ENCODE results near the gene ERVW-1.
"Not testable (repeated sequence)": the region's sequence is repeated elsewhere in the genome, so short reads cannot be mapped to it uniquely, and the experiment has no call there.

The ERVW-1 gene

DNA sequence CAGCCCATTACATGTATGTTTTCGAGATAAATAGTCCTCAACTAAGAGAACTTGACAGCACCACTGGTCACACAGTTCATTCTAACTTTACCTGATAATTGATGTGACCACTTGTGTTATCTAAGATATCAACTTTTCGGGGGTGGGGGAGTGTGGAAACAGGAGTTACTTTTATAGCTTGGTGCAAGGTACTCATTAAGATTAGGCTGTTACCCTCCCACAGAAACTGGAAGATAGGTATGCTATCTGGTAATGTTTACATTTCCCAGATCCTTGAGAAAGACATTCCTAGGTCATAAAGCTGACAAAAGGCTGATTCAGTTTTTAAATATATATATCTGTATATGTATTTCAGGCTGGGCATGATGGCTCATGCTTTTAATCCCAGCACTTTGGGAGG, 11.1 kb downstream of the ERVW-1 start:
- no peak for DNase-seq

DNA sequence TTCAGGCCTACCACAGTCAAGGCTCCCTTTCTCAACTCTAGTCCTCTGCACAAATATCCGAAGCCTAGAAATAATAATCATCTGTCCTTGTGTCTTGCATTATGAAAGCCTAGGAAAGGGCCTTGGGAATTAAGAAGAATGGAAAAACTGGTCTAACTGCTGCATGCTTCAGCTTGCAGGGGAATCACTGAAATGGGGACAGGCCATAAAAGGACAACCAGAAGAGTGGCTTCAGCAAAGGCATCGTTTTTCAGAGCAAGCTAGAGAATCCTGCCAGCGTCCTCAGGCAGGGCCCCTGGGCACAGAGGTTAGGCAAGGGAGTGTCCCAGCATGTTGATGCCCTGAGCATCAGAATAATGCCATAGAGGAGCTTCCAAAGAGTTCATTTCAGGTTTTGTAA, 13.2 kb downstream of the ERVW-1 start:
- no peak for DNase-seq

DNA sequence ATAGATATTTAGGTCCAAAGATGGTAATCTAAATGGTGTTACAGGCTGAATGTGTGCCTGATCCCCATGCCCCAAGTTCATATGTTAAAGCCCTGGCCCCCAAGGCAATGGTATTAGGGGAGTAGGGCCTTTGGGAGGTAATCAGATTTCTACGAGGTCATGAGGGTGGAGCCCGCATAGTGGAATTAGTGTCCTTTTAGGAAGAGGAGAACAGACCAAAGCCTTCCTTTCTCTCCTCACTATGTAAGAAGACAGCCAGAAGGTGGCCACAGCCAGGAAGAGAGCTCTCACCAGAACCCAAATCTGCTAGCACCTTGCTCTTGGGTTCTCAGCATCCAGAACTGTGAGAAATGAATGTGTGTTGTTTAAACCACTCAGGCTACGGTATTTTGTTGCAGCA, 15.2 kb downstream of the ERVW-1 start:
- no peak for DNase-seq

DNA sequence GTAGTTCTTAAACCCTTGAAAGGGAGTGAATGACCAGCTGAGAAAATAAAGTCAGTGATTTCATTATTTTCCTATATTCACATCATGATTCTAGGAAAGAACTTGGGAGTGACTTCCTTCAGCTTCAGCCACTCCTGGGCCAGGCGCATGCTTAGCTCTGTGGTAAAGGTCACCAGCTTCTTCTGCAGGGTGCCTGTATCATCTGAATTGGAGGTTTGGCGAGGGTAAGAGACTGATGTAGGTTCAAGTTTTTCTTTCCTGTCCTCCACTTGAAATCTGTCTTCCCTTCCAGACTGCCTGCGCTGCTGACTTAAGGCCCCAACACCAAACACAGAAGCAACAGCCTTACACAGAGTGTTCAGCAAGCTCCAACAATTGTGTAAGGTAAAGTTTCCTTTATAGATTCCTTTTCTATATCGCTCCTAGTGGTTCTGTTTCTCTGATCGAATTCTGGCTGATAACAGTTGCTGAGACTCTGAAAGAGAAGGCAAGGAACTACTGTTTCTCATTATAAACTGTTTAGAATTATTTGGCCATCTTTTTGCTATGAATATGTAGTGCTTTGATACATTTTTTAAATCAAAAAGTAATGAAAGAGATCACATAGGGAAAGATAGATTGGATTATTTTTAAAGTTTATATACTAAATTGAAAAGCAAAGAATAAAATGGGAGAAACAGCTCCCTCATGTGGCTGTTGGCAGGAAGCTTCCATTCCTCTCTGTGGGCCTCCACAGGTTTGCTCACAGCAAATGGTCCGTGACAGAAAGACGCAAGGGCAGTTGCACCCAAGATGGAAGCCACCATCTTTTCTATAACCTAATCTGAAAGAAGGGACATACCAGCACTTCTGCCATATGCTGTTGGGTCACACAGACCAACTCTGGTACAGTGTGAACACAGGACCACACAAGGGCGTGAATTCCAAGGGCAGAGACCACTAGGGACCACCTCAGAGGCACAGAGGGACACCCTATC, 16.4 kb downstream of the ERVW-1 start:
- peak in 1 of 2 experiments; percentile 49 for DNase-seq

DNA sequence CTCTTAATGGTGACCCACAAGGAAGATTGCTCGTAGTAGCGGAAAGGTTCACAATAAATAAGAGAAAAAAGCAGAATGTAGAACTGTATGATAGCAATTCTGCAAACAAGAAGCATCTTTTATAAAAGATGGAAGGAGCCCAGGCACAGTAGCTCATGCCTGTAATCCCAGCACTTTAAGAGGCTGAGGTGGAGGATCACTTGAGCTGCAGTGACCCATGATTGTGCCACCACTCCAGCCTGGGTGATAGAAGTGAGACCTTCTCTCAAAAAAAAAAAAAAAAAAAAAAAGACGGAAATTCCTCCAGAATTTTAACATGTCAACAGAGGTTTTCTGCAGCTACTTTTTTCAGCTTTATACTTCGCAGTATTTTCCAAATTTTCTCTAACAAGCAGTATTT, 17.2 kb downstream of the ERVW-1 start:
- no peak for DNase-seq

DNA sequence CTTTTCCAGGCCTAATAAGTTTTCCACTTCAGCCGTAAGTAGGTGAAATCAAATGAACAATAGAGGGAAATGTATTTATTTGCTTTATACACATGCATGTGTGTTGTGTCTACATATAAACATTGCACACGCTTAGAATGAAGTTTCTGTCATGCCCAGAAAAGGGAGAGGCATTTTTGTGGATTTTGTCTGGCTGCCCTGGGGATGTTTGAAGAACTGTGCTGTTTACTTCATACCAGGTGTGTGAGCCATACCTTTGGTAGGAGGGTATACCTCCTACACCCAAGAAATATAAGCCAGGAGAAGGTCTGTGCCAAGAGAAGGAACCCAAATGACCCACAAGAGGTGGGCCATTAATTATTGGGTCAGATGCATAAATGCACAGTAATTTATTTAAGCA, 17.6 kb downstream of the ERVW-1 start:
- DNase-seq = no peak

DNA sequence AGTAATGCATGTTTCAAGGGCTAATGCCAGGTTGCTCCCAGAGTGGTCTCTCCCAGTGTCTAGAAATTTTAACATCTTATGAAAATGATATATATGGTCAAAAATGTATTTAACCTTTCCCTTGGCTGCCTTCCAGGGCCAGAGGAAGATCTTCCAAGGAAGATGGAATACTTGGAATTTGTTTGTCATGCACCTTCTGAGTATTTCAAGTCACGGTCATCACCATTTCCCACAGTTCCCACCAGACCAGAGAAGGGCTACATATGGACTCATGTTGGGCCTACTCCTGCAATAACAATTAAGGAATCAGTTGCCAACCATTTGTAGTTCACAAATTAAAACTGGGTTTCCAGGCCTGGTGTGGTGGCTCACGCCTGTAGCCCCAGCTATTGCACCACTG, 21.5 kb downstream of the ERVW-1 start:
- DNase-seq = no peak

DNA sequence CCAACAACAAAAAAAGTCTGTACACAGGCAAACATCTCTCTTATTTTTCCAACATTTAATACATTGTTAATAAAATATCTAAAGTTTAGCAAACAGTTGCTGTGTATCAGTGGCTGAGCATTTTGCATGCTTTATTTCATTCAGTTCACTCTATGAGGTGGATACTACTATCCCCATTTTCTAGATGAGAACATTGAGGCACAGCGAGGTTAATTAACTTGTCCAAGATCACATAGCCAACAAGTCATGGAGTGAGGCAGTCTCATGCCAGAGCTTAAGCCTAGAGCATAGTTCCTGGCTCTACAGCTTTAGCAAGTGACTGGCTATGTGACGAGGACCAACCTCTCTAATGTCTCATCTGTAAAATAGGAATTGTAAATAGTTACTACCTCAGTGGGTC, 26.1 kb downstream of the ERVW-1 start:
- DNase-seq = no peak

DNA sequence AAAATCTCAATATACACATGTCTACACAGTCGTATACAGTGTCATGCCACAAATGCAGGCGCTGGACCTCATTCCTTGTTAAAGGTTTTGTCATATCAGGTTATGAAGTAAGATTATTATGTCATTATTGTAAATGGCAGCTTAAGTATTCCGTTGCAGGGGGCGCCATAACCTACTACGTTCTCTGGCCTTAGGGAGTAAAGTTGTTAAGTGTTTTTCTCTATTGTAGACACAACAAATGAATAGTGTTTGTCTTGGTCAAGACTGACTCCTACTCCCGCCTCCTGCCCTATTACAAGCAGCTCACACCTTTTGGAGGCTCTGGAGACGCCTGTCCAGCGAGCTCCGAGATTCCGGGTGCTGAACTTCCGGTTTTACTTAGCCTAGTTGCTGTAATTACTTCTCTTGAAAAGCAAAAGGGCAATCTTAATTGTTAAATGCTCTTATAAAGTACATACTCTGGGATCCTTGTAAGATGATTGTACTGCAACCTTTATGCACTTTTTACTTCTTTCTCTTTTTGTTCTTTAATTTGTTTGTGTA, 29.5 kb downstream of the ERVW-1 start:
- DNase-seq = peak; percentile 23 to 76

DNA sequence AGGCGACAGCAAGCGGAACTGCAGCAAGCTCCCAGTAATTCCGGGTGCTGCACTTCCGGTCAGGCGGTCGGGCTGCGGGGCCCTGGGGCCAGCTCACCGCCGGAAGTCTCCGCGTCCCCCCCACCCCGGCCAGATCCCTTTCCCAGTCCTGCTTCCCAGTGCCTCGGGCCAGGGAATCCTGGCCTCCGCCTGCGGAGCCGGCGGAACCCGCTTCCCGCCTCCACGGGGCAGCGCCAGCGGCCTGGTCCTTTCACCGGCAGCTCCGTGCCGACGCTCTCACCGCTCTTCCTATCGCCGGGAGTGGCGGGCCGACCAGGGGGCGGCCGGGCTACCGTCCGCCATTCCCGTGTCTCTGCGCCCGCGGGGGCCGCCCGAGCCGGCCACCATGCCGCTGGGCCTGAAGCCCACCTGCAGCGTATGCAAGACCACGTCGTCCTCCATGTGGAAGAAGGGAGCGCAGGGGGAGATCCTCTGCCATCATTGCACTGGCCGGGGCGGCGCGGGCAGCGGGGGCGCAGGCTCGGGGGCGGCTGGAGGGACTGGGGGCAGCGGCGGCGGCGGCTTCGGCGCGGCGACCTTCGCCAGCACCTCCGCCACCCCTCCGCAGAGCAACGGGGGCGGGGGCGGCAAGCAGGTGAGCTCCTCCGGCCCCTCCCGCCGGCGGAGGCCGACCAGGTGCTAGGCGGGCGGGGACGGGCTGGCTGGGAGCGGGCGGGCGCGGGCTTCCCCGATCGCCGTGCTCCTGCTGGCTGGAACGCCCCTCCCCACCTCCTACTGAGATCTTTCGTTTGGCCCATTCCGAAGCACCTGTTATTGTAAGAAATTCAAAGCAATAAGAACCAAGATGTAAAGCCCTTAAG, 30.2 kb downstream of the ERVW-1 start, which contains the start of gene GATAD1:
Gene GATAD1 (plus strand): TSS at position 138 of the 860 bp plus-strand sequence. CDS start 248 bp downstream, at position 386.
- peak; percentile 80 to 84 for DNase-seq

DNA sequence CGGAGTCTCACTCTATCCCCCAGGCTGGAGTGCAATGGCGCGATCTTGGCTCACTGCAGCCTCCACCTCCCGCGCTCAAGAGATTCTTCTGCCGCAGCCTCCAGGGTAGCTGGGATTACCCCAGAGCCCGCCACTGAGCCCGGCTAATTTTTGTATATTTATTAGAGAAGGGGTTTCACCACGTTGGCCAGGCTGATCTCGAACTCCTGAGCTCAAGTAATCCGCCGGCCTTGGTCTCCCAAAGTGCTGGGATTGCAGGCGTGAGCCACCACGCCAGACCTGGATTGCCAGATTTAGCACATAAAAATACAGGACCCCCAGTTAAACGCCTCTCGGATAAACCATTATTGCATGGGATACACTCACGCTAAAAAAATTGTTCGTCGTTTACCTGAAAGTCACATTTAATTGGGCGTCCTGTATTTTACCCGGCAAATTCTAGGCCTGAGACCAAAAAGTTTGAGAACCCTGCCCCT, 30.8 kb downstream of the ERVW-1 start:
- DNase-seq = no peak

DNA sequence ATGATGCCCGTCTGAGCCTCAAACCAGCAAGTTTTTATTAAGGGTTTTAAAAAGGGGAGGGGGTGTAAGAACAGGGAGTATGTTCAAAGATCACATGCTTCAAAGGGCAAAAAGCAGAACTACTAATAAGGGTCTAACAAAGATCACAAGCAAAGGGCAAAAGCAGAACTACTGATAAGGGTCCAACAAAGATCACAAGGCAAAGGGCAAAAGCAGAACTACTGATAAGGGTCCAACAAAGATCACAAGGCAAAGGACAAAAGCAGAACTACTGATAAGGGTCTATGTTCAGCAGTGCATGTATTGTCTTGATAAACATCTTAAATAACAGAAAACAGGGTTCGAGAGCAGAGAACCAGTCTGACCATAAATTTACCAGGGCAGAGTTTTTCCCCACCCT, 35.0 kb downstream of the ERVW-1 start:
- not testable (repeated sequence) for DNase-seq

DNA sequence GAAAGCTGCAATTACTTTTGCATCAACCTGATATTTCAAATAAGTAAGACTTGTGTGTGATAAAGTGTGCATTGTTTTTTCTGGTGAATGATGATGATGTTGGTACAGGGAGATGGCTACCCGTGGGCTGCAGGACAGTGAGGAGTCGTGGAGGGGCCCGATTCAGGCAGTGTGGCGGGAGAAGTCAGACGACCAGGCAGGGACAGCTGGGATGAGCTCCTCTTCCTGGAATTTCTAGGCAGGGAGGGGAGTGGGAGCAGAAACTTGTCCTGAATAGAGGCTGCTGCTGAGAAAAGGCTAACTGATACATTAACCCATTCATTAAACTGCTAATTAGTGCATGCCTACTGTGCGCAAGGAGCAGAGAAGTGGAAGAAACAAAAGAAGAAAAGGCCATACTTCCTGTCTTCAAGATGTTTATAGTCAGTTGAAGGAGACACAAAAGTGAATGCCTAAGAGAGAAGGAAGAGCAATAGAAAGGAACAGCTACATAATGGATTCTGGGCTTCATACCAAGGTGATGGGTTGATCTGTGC, 39.7 kb downstream of the ERVW-1 start:
- no peak for DNase-seq

DNA sequence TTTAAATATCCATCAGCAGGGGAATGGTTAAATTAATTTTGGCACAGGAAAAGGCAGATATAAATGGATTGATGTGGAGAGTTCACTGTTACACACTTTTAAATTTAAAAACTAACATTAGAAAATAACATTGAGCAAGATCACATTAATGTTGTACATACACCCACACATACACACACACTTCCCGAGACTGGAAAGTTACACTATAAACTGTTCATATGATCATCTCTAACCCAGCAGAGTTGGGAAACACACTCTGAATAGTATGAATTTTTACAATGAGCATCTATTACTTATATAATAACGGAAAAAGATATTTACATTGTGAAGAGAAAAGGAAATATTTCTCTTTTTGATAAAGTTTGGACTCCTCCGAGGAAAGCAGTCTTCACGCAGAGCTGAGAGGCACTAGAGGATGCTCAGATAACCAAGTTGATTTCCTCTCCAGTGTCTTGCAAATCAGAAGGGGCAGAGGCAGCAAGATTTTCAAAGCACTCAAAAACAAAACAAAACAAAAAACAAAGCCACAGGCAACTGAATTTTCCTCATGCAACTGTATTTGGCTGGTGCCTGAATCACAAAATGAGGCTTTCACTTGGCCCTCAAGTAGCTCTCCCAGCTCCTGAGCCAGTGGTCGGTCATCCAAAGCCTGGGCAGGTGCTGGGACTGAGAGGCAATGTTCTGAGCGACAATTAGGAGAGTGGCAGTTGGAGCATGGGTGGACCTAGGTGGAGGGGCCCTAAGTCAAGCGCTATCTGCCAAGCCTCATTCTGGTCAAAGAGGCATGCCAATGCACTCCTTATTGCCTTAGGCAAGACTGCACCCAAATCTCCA, 40.9 kb downstream of the ERVW-1 start:
- DNase-seq = no peak

DNA sequence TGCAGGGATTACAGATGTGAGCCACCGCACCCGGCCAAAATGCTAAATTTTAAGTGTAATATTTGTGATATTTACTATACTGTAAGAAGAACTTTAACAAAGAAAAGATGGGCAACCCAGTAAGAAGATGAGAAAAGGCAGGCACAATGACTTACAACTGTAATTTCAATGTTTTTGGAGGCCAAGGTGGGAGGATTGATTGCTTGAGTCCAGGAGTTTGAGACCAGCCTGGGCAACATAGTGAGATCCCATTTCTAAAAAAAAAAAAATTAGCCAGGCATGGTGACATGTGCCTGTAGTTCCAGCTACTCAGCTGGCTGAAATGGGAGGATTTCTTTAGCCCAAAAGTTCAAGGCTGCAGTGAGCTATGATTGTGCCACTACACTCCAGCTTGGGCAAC, 42.2 kb downstream of the ERVW-1 start:
- DNase-seq = no peak

DNA sequence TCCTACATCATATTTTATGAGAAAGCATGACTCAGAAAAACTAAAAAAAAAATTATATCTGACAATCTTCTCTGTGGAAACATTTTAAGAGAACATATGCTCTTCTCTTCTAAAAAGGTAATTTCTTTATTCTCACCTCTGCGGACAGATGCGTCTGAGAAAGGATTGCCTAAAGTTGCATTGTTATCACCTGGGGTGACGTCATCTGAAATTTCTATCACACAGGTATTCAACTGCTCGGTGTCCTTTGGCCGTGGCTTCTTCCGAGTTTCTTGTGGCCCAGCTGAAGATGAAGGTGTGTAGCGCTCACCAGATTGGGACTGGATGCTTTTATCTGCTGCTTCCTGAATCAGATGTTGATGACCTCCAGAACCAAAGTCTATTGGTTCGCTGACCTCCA, 44.7 kb downstream of the ERVW-1 start:
- DNase-seq = no peak

DNA sequence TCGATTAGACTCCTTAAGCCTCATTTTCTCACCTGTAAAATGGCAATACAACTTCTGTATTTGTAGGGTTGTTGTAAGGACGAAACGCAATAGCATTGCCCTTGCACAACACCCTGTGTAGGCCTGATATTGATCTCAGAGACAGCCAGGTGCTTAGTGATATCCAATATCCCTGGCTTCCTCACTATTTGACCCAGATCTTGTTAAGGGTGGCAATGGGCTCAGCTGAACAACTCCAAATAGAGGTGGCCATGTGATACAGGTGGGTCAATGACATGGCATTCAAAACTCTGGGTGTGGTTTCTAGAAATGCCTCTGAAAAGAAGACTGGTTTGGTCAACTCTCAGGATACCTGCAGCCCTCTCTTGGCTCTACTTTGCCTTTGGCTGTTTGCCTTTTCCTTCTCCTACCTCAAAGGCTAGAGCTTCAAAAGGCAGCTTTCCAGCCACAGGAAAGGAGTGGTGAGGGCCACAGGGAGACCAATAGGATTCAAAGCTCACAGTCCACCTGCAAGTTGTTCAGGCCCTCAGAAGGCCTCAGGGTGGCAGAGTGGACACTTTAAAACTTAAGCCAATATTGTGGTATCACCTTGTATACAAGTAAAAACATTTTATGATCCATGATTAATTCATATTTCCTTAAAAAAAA, 45.3 kb downstream of the ERVW-1 start:
- no peak for DNase-seq

DNA sequence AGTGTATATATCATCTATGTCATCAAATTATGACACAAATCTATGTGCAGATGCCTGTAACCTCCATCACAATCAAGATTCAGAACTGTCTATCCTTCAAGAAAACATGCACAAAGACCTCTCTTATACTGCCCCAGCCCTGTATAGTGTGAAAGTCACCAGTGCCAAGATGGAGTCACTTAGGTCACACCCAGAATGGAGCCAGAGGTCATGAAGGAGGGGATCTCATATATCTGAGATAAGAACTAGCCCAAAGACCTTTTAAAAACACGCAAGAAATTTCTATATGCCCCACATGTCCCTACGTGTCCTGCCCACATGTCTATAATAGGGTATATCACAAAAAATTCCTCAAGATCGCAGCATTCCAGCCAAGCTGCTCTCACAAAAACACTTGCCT, 50.6 kb downstream of the ERVW-1 start:
- no peak for DNase-seq

DNA sequence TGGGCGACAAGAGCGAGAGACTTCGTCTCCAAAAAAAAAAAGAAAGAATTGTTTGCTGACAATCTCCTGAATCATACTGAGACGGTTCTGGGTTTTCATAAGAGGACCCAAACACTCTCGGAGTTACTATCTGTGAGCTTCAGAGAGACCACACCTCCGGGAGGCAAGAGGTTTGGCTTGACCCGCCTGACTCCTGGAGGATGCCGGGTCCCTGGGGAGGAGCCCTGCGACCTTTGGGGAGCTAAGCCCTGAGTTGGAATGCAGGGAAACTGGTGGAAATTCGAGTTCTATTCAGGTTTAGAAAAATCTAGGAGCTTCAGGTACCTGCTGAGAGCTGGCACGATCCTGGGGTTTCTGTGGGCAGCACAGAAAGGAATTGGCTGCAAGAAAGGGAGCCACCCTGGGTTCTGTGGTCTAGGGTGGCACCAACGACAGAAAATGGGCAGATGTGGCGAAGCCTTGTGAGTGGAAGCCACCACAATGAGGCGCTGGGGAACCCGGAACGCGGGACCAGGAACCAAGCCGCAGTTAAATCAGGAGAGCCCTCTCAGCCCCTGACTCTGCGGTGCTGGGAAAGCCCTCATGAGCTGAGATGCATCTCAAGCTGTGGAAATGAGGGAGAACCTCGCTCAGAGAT, 52.3 kb downstream of the ERVW-1 start:
- no peak for DNase-seq

DNA sequence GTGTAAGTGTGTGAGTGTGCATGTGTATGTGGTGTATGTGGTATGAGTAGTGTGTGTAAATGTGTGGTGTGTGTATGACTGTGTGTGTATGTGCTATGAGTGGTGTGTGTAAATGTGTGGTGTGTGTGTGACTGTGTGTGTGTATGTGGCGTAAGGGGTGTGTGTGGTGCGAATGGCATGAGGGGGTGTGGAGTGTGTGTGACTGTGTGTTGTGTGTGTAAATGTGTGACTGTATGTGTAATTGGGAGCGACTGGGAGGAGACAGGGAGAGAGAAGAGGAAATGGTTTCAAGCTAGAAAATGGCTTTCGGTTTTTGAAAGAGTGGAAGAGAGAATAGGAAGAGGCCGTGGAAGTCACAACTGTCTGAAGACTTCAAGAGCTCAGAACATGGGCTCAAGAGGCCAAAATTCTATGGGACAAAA, 54.0 kb downstream of the ERVW-1 start:
- no peak for DNase-seq

DNA sequence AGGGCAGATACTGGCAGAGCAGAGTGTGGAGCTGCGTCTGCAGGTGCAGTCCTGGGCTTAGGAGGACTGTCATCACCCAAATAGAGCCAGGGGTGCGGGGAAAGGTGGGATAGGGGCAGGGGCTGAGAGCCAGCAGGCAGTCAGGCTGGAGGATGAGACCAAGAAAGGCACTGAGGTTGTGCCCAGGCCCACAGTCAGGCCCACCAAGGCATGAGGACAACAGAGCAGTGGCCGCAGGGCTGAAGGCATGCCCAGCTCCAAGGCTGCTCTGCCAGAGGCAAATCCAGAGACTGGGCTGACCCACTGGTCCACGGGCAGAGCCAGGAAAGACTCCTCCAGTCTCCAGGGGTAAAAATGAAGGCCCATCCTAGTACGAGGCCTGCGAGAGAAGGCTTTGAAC, 54.8 kb downstream of the ERVW-1 start:
- no peak for DNase-seq
